Stimulated activated naive CD4-positive, alpha-beta T cell (primary cell): ENCODE measurements around the gene UQCC5.

Source experiments
- DNase-seq, 6 experiments: peaks; one replicate each; lab custom pipeline; 2025; lab: John Stamatoyannopoulos, UW

Gene UQCC5

DNA sequence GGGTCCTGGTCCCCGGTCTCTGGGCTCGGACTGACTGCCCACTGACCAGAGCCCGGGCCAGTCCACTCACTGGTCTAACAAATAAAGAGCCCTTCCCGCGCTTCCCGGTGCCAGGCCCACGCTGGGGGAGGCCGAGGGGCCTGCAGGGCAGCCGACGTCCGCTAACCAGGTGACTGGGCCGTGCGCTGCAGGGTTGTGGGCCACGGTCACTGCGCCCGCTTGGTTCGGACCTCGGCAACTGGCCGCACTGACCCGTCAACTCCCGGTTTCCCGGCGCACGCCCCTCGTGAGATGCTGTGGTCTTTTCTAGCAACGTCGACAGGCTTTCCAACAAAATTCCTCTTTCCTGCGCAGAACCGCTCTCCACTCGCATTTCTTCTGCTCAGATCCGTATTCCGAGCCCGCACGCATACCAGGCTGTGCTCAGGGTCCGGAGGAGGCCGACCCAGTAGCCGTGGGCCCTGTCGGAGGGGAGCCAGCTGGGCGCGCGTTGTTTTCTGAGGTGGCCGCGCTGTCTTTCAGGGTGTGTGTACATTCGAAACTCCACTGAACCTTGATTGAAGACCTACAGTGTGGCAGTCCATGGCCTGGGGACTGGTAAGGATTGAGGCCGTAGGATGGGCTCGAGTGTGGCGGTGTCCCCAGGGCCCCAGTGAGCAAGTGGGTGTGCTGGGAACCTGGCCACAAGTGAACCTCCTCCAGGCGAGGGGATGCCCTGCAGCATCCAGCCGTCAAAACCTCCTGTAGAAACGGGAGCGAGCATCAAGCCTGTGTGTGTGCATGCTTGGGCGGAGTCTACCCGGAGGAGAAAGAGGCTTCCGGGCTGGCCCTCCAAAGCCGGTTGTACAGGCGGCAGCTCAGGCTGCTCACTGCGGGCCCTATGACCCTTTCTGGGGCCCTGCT, 1.9 kb upstream of the UQCC5 start:
- DNase-seq, result no peak

DNA sequence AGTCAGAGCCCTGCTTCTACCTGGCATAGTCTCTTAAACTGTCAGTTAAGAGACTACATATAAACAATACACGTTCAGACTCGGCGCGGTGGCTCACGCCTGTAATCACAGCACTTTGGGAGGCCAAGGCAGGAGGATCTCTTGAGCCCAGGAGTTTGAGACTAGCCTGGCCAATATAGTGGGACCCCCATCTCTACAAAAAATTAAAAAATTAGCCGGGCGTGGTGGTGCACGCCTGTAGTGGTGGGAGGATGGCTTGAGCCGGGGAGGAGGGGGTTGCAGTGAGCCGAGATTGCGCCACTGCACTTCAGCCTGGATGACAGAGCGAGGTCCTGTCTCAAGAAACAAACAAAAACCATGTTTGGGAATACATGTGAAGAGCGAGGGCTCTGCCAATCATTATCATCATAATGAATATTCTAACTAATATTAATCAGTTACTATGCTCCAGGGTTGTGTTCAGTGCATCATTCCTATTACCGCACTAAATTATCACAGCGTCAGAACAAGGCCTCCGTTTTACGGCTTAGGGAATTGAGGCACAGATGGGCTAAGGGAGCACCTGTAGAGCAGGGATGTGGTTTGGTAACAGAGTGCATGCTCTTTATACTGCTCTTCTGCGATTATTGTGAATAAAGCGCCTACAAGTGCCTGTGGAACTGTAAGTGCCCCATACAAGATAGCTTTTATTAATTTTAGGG, 844 bp upstream of the UQCC5 start:
- DNase-seq, result no peak

DNA sequence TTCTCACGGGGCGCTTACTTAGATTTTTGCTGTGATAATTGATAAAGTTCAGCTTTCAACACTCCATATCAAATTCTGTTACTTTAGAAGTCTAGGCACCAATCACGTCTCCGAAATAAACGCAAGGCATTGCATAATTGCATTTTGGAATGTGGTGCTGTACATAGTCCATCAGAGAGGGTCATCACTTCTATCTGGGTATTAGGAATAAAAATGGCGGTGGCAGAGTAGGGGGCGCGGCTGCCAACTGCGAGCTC, 365 bp upstream of the UQCC5 start:
- DNase-seq, result no peak

GRCh38 chr3:52537165-52537620, 788 bp downstream of the UQCC5 start:
- no peak for DNase-seq

DNA sequence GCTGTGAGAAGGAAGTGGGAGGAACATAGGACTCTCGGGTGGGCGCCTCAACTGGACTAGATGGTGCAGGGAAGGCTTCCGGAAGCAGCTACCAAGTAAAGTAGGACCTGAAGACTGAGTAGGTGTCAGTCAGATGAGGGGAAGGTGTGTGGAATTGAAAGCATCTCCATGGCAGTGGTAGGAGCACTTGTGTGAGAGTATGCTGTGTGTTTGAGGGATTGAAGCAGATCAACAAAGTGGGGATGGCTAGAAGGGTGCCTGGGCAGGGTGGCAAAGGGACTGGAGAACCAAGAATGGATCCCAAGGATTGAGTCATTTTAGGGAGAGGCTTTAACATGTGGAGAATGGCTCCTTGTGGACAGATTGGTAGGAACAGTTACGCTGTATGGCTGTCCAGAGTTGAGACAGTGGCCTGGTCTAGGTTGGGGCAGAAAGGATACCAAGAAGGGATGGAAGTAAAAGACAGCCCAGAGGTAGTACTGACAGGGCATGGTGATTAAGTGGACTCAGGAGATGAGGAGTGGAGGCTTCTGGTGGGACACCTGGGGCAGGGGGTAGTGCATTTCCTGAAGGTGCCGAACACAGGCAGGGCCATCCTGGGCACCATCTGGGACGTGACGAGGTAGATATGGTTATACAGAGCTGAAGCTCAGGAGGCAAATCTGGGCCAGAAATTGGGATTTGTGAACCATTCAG, 1.5 kb downstream of the UQCC5 start:
- DNase-seq, result no peak

GRCh38 chr3:52539010-52539653, 2.7 kb downstream of the UQCC5 start:
- DNase-seq, result no peak

DNA sequence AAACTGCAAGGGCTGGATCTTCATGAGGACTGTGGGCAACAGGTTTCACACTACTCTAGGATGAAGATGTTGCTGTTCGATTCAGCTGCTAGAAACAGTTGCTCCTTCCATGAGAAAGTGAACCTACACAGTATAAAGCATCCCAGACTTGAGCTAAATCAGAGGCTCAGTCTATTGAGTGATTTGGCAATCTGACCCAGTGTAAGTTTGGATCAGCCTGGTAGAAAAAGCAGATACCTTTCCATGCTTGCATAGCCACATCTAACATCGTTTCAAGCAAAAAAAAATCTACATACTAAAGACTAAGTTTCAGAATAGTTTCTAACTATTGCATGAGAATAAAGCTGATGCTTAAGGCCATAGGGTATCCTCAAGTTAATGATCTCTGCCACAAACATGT, 4.6 kb downstream of the UQCC5 start:
- DNase-seq, result no peak

- DNase-seq, result no peak
These were observed 8.5 kb downstream of the UQCC5 start for GRCh38 chr3:52544937-52545336.

DNA sequence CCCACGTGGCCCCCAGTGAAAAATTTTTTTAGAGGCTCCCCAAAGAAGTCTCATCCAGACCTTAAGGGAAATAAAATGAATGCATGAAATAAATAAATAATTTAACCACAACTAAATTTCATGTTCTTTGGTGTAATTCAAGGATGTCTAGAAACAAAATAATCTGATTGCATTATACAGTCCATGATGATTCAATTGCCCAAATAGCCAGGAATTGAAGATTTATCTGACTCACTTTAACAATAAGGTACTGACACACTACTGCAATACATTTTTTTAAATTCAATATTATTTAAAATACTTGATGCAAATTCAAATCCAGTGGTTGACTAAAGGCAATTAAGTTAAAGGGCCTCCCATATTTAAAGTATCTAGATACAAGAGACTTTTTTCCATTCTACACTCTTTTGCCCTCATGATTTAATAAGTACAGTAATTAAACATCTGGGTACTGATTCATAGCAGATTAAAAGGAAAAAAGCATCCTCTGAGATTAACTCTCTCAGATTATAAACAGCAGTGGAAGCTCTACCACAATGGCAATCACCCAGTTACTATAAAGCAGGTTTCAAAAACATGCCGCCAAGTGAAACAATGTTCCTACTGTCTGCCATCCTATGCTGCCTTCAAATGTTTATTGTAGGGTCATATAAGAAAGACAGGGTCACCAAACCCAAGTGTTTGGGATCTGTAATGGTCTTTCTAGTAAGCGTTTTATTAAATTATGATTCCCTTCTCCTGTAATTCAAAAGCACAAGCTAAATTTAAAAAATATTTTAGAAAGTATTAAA, 9.9 kb downstream of the UQCC5 start:
- DNase-seq, result no peak

DNA sequence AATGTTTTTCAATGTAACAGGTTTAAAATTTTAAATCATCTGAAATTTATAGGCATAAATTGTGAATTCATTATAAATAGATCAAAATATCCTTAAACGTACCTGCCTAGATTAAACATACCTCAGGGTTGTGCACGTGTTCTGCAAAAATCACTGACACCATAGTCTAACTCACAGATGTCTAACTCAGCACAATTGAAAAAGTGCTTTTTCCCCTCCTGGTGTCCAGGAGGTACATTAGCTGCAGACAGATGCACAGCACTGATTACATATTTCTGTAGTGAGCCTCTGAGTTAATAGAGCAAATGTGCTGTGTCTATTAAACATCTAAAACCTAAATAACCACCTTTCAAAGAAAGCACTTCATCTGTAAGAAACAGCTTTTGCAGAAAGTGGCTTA, 10.7 kb downstream of the UQCC5 start:
- no peak for DNase-seq

DNA sequence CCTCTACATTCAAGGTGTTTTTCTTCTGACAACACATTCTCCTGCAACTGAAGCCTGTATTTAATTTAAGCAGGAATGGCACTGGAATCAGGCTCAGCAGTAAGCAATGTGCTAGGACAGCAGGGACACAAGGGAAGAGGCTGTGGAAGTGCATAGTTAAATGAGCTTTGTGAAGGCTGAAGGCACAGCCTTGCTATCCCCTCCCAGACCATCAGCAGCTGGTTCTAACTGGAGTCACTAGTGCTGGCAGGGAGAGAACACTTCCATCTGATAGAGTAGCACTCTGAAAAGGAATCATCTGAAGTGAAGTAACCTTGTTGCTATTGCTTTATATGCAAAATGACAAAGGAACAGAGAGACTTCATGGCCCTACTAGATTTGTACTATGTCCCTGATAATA, 14.7 kb downstream of the UQCC5 start:
- no peak for DNase-seq

GRCh38 chr3:52552089-52552488, 15.7 kb downstream of the UQCC5 start:
- no peak for DNase-seq

- no peak for DNase-seq
These were observed 17.8 kb downstream of the UQCC5 start for GRCh38 chr3:52554026-52554755.

DNA sequence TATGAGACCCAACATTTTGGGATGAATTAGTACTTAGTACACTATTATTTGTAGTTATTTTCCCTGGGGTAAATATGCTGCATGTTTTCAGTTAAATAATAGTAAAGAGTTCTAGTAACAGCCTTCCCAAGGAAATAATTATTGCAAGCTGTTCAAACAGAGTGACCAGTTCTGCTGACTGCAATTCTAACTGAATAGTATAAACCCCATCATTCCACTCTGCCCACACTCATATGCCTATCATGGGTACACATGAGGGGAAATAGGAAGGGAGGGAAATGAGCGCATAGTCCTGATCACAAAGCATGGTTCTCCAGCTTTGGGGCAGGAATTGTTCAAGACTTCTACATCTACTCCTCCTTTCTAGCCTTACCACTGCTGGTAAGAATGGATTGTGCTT, 18.7 kb downstream of the UQCC5 start:
- no peak for DNase-seq

GRCh38 chr3:52557011-52557960, 20.9 kb downstream of the UQCC5 start:
- no peak for DNase-seq

- no peak for DNase-seq
These were observed 22.0 kb downstream of the UQCC5 start for GRCh38 chr3:52558436-52558835.

DNA sequence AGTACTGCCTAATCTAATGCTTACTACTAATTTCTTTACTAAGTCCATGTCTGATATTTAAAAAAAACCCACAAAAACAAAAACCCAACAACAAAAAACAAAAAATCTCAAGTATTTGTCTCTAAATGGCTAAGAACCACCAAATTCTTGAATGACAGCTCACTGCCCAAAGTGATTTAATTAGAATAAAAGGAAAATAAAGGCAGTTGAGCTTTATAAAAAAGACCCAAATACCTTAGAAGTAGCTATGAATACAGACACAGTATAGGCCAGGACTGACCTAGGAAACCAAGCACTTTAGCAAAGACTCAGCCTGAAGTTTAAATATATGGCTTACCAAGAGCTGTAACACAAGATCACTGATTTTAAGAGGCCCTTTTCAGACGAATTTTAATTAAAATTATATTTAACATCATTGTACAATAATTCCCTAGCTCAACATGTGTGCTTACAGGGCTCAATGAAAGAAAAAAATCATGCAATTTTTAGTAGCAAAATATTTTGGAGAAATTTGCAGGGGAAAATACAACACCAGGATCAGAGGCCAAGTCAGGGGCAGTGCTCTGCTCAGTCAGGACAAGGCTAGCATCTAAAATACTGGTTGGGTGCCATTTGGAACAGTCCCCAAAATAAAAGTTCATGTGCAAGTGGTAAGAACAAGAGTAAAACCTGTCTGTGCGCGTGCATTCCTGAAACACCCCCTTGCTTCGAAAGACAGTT, 24.8 kb downstream of the UQCC5 start:
- no peak for DNase-seq

DNA sequence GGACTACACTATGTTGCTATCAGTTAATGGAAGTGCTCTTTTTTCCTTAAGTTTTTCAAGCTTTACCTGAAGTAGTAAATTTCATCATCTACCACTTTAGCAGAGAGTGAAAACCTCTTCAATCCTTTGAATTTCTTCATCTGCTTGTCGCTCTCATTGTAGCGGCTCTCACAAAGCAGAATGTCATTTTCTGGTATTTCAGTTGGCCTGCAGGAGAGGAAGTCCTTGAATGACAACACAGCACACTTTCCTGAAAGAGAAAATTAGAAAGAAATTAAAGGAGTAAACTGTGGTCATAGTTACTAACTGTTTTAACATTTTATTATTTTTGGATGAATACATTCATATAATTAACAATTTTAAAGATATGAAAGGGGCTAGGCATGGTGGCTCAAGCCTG, 27.6 kb downstream of the UQCC5 start:
- DNase-seq, result no peak

GRCh38 chr3:52568069-52568468, 31.7 kb downstream of the UQCC5 start:
- no peak for DNase-seq
